NCI-H1105 (cell line): ENCODE results near the gene ASAP2.
"Not testable (repeated sequence)": the region's sequence is repeated elsewhere in the genome, so short reads cannot be mapped to it uniquely, and the experiment has no call there.

ENCODE experiments used
- DNase-seq: peaks from one replicate; lab custom pipeline; 2025; lab: John Stamatoyannopoulos, UW

The ASAP2 gene

GRCh38 chr2:9380702-9381628 lies 174.4 kb downstream of the ASAP2 start:
- DNase-seq, result no peak

- DNase-seq, result no peak
Measured at GRCh38 chr2:9382604-9383235, 176.1 kb downstream of the ASAP2 start.

- no peak for DNase-seq
Measured at GRCh38 chr2:9384521-9384920, 177.9 kb downstream of the ASAP2 start.

- no peak for DNase-seq
Measured at GRCh38 chr2:9385841-9386240, 179.2 kb downstream of the ASAP2 start.

GRCh38 chr2:9388199-9388681 lies 181.6 kb downstream of the ASAP2 start:
- DNase-seq, result no peak

- no peak for DNase-seq
Measured at GRCh38 chr2:9388950-9389911, 182.6 kb downstream of the ASAP2 start.

- DNase-seq, result no peak
Measured at GRCh38 chr2:9390151-9390850, 183.7 kb downstream of the ASAP2 start.

- DNase-seq, result no peak
Measured at GRCh38 chr2:9390991-9391390, 184.4 kb downstream of the ASAP2 start.

GRCh38 chr2:9391961-9392720 lies 185.5 kb downstream of the ASAP2 start:
- DNase-seq, result no peak

- DNase-seq, result no peak
Measured at GRCh38 chr2:9392898-9393765, 186.5 kb downstream of the ASAP2 start.

GRCh38 chr2:9394816-9395215 lies 188.2 kb downstream of the ASAP2 start:
- no peak for DNase-seq

GRCh38 chr2:9397201-9397600 lies 190.6 kb downstream of the ASAP2 start:
- DNase-seq, result no peak

- not testable (repeated sequence) for DNase-seq
Measured at GRCh38 chr2:9398251-9398650, 191.6 kb downstream of the ASAP2 start.

- no peak for DNase-seq
Measured at GRCh38 chr2:9398881-9399780, 192.5 kb downstream of the ASAP2 start.

GRCh38 chr2:9400268-9401058 lies 193.9 kb downstream of the ASAP2 start:
- no peak for DNase-seq

- no peak for DNase-seq
Measured at GRCh38 chr2:9401059-9401547, 194.5 kb downstream of the ASAP2 start.

- no peak for DNase-seq
Measured at GRCh38 chr2:9401646-9402371, 195.2 kb downstream of the ASAP2 start.
